HS-27A (cell line): Measurements from ENCODE around the gene FOXO3B.
"Not testable (repeated sequence)": the region's sequence is repeated elsewhere in the genome, so short reads cannot be mapped to it uniquely, and the experiment has no call there.

Experiments
- DNase-seq: peaks from one replicate; pipeline ENCODE4 v3.0.0-alpha.2; 2012; ENCODE audit warnings: low read depth, missing footprints

FOXO3B gene

DNA sequence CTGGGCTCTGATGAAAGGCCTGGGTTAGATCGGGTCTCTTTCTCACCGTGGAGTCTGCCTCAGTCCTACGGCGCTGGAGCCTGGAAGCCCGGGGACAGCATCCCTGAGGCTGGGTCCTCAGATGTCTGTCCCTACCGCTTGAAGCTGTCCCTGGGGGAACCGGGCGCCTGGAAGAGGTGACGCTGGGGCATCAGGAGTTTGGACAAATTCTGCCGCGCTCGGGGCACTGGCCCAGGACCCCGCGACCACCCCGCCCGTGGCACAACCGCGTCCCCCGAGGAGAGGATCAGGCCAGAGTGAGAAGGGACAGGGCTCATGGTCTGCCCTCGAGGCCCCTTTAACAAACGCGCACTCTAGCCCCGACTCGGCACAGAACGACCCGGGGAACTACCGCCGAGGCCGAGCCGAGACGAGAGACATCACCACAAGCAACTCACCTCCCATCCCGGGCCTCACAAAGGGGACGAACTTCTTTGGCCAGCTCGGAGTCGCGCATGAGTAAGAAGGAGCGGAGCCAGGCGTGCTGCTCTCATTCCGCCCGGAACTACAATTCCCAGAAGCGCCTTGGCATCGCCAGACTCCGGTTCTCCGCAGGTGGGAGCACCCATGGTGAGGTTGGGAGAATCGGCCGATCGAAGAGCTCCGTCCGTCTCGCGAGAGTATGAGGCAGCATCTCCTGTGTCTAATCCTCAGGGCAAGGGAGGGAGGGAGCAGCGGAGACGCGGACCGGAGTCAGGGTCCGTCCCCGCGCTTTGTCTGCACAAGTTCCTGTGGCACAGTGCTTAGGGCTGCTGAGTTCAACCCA lies at the start of gene FOXO3B:
FOXO3B (minus strand) TSS at position 548 of the 805 bp plus-strand sequence. CDS start 663 bp downstream, outside the sequence.
- DNase-seq = peak; percentile 94

- not testable (repeated sequence) for DNase-seq
Observed at GRCh38 chr17:18723509-18723908, 41.4 kb upstream of the FOXO3B start.

- DNase-seq = not testable (repeated sequence)
Observed at GRCh38 chr17:18722612-18723011, 40.5 kb upstream of the FOXO3B start.

DNA sequence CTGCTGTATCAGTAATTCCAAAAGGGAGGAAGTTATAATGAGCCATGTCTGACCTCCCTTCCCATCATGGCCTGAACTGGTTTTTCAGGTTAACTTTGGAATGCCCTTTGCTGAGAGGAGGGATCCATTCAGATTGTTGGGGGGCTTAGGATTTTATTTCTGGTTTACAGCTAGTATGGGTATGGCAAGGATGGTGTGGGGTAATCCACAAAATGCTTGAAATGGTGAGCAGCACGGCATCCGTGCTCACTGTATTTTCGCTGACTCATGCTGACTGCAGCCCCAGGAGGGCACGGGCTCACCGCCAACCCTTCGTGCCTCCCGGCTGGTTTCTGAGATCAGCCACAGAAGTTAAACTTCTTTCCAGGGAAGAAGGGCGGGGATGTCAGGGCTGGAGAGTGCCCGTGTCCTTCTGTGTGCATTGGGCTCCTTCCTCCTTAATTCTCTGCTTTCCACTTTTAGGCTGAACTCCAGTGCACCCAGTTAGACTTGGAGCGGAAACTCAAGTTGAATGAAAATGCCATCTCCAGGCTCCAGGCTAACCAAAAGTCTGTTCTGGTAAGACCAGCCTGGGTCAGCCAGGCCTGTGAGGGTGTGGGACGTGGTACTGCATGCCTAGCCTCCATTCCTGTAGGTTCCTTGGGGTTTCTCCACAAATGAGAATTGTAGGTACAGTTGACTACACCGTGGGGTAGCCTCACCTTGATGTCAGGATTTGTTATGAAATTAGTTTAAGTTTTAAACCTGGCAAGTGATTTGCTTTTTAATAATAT lies 39.8 kb upstream of the FOXO3B start:
- not testable (repeated sequence) for DNase-seq

GRCh38 chr17:18719428-18720110 lies 37.5 kb upstream of the FOXO3B start:
- DNase-seq = not testable (repeated sequence)

DNA sequence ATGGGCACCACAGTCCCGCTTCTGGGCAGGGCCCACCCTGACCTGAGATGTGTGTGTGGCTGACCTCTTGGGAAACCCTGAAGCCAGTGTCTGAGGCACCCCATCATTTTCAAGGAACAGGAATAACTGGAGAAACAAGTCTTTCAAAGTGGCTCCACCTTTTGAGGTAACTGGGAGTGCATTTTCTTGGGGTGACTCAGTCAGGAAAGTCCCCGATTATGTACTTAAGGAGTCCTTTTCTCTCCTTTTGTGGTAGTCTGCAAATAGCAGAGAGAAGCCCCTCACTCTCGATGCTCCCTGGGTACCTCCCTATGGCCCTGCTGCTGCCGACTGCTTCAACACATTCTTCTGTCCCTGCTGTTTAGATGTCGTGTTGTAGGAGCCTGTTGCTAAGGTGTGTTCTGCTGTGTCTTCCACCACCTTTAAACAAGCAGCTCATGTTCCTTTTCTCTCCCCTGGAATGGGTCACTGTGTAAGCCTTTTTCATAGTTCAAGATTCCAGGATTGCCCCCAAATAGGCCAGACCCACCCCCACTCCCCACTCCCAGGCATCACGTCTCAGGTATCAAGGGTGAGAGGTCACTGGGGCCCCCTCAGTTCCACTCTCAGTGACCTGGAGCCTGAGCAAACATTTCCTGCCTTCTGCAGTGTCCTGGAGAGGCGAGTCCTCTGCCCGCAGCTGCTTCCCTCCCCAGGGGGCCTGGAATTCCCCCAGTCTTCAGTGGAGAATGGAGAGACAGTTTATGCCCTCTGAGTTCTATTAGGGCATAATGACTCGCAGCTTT lies 36.7 kb upstream of the FOXO3B start:
- DNase-seq = not testable (repeated sequence)

GRCh38 chr17:18712354-18712999 lies 30.4 kb upstream of the FOXO3B start:
- peak; percentile 5 for DNase-seq

- not testable (repeated sequence) for DNase-seq
Observed at GRCh38 chr17:18708215-18708614, 26.1 kb upstream of the FOXO3B start.

DNA sequence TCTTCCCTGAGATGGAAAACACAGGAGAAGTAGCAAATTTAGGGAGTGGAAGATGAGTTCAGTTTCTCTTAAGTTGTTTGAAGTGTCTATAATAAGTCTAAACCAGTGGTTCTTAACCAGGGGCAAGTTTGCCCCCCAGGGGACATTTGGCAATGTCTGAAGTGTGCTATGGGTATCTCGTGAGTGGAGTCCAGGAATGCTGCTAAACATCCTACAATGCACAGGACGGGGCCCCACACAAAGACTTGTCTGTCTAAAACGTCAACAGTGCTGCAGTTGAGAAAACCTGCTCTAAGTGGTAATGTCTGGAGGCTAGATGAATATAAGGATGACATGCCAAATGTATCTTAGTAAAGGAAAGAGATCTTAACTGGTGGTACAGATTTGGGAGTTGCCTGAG lies 23.8 kb upstream of the FOXO3B start:
- not testable (repeated sequence) for DNase-seq

DNA sequence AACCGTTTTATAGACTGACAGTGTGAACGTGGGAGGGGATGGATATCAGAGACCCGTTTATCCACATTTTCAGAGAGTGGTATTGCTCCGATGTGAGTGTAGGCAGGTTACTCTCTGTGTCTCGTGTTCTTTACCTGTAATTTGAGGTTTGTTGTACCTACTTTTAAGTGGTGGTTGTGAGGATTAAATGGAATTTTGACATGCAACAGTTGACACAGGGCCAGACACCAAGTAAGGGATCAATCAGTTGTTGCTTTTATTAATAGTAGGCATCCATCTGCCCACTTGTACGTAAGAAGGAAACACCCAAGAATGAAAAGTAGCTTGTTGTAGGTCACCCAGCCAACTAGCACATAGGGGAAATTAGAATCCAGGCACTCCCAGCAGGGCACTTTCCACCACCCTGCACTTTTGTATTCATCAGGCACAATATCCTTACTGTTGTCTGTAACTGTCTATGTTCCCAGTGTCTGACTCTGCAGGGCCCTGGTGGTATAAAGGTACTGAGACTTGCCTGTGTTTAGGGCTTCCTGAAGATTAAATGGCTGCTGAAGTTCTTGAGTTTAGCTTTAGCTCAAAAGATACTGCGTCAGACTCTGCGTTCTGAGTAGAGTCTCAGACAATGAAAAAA lies 16.5 kb upstream of the FOXO3B start:
- not testable (repeated sequence) for DNase-seq

DNA sequence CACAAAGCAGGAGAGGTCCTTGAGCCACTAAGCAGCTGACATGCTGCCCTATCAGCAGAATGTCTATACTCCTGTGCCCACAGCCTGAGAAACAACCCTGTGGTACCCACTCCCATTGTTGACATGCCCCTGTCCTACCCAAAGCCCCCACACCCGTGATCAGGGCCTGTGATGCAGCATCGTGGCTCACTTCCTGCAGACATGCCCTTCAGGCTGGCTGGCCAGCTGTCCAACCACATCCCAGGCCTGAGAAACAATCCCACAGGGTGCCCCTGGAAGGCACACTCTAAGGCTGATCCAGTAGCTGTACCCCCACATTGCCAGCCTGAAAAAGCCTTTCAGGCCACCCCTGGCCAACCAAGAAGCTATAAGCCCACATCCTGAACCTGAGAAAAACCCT lies 13.0 kb upstream of the FOXO3B start:
- DNase-seq = not testable (repeated sequence)

- not testable (repeated sequence) for DNase-seq
Observed at GRCh38 chr17:18682668-18683067, 554 bp upstream of the FOXO3B start.

DNA sequence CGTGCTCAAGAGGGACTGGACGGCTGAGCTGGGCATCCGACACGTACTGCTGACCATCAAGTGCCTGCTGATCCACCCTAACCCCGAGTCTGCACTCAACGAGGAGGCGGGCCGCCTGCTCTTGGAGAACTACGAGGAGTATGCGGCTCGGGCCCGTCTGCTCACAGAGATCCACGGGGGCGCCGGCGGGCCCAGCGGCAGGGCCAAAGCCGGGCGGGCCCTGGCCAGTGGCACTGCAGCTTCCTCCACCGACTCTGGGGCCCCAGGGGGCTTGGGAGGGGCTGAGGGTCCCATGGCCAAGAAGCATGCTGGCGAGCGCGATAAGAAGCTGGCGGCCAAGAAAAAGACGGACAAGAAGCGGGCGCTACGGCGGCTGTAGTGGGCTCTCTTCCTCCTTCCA lies 4.7 kb downstream of the FOXO3B start:
- not testable (repeated sequence) for DNase-seq

- DNase-seq = not testable (repeated sequence)
Observed at GRCh38 chr17:18676928-18677327, 5.2 kb downstream of the FOXO3B start.

GRCh38 chr17:18672395-18673227 lies 9.5 kb downstream of the FOXO3B start:
- DNase-seq = not testable (repeated sequence)

DNA sequence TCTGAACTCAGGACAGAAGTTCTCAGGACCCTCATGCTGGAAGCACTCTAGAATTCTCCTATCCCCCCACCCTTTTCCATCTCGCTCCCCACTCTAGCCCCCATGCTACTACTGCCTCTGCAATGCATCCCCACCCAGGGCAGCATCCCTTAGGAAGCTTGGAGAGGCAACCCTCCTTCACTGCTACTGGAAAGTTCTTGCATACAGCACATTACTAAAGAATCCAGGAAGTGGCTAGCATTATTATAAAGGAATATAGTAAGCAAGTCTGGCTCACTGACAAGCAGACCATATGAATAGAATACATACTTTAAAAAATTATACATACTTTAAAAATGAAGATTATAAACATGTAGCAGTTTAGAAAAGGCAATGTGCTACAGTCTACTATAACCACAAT lies 13.5 kb downstream of the FOXO3B start:
- DNase-seq = not testable (repeated sequence)

DNA sequence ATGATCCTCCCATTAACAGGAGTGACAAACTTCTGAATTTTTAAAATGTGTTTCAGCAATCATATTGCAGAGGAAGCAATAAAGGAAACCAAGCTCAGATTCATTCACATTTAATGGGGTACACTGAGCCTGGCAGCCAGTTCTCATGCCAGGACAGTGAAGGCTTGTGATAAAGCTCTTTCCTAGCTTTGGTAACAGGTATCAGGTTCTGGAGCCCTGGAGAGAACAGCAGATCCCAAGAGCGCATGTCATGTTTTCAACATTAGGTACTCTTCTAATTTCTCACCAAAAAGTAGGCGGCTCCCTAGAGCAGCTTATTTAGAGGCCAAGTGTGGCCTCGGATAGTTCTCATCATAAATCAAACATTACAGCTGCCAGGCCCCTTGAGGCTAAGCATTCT lies 14.6 kb downstream of the FOXO3B start:
- DNase-seq = not testable (repeated sequence)

GRCh38 chr17:18666326-18666725 lies 15.8 kb downstream of the FOXO3B start:
- DNase-seq = not testable (repeated sequence)

GRCh38 chr17:18661924-18662624 lies 20.0 kb downstream of the FOXO3B start:
- not testable (repeated sequence) for DNase-seq
